ENCODE measurements around the gene TIMM44. TPM values are rescaled to one million over a fixed set of nuclear protein-coding genes. Genes with fewer than 3 reads are reported as not detected.

TIMM44 gene
- total and polyA plus RNA-seq, 10 donors, result 33.2 to 94.9 (median 64.7) TPM

DNA sequence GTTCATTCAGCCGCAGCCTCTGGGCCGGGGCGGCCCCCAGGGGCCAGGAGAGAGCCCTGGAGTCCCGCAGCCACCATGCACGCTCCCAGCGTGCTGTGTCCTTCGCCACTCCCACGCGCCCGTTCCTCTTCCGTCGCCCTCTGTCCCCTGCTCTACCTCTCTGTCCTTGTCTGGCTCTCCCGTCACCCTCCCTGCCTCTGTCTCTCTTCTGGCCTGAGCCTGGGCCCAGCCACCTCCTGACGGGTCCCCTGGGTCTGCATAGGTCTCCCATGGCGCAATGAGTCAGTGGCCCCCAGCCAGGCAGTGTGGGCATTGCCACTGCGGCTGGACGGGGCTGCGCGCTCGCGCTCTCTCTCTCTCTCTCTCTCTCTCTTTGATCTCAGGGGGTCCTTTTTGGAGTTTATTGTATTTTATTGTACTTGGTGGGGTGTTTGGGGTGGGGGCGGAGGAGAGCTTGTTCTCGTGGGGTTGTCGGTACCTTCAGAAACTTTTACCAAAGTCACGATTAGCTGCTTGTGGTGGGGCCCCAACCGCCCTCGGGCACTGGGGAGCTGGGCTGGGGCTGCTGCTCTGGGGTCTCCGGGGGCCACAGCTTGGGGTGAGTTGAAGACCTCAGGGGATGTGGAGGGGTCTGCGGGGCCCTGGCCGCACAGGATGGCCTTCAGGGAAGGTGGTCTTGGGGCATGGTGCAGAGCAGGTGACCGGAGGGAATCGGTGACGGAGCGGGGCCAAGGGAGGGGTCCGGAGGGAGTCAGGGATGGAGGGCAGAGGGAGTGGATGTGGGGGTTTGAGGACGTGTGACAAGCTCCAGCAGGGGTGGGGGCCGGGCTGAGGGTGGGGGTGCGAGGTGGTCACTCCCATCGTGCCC is 30.5 kb downstream of the TIMM44 start:
- Histone ChIP-seq H3K9me3 (no peaks in the 10 kb centered on the region), H3K36me3 (peaks cover 0 to 61% (median 39%) of the 10 kb centered on the region in 6 donors), H3K27ac (no peak overlapping the region), H3K4me3 (no peak overlapping the region), H3K27me3 (replicated peaks in 1 of 7) (peaks cover 0 to 41% (median 39%) of the 10 kb centered on the region in 7 donors), H3K4me1 (peaks cover 19 to 66% (median 40%) of the 10 kb centered on the region in 6 donors)
- 93 to 96% (median 94%) methylated on average over 36 to 39 of the region's 39 CpGs for WGBS, 5 donors
- intact Hi-C loops (cut with DNase I; ENCODE audit: low total_unique reads), result no loop called here
- TF ChIP-seq POLR2A (IDR thresholded peaks at IDR 0.05), result no peak
- TF ChIP-seq POLR2AphosphoS5 (IDR thresholded peaks at IDR 0.05), result peak in 1 of 3 donors; percentile 57
- TF ChIP-seq, protein P1, sequence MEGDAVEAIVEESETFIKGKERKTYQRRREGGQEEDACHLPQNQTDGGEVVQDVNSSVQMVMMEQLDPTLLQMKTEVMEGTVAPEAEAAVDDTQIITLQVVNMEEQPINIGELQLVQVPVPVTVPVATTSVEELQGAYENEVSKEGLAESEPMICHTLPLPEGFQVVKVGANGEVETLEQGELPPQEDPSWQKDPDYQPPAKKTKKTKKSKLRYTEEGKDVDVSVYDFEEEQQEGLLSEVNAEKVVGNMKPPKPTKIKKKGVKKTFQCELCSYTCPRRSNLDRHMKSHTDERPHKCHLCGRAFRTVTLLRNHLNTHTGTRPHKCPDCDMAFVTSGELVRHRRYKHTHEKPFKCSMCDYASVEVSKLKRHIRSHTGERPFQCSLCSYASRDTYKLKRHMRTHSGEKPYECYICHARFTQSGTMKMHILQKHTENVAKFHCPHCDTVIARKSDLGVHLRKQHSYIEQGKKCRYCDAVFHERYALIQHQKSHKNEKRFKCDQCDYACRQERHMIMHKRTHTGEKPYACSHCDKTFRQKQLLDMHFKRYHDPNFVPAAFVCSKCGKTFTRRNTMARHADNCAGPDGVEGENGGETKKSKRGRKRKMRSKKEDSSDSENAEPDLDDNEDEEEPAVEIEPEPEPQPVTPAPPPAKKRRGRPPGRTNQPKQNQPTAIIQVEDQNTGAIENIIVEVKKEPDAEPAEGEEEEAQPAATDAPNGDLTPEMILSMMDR (IDR thresholded peaks at IDR 0.05 in 8 of 11, conservative IDR thresholded peaks at IDR 0.05 in 3 of 11), result no peak
- DNase-seq, result peak; percentile 74

DNA sequence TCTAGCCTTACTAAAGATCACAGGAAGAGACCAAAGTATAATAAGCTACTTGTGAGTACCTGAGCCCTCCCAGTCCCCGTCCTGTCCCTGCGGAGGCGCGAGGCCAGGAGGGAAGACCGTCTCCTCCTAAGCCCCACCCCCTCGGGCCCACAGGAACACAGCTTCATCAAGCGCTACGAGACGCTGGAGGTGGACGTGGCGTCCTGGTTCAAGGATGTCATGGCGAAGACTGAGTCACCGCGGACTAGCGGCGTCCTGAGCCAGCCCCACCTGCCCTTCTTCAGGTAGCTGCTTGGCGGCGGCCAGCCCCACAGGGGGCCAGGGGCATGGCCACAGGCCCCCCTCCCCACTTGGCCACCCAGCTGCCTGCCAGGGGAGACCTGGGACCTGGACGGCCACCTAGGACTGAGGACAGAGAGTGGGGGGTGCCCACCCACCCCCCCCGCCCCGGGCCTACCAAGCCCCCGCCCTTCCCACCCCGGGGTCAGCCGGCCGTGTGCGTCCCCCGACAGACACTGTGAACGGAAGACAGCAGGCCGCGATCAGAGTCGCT is 31.2 kb downstream of the TIMM44 start:
- WGBS, 5 donors, result 91 to 93% (median 93%) methylated on average over 20 to 31 of the region's 31 CpGs
- peak; percentile 73 for DNase-seq
- H3K27ac ChIP-seq, result no peak overlapping the region
- H3K9me3 ChIP-seq, result no peaks in the 10 kb centered on the region
- H3K4me3 ChIP-seq, result no peak overlapping the region
- intact Hi-C loops (cut with DNase I; ENCODE audit: low total_unique reads), result no loop called here
- TF ChIP-seq POLR2A (IDR thresholded peaks at IDR 0.05) (no peak), POLR2AphosphoS5 (IDR thresholded peaks at IDR 0.05) (no peak)
- TF ChIP-seq, protein P1 (IDR thresholded peaks at IDR 0.05 in 8 of 11, conservative IDR thresholded peaks at IDR 0.05 in 3 of 11), result no peak
- peaks cover 12 to 66% (median 37%) of the 10 kb centered on the region in 6 donors for H3K4me1 ChIP-seq
- H3K36me3 ChIP-seq, result peaks cover 0 to 66% (median 39%) of the 10 kb centered on the region in 6 donors
- H3K27me3 ChIP-seq (replicated peaks in 1 of 7), result peaks cover 0 to 34% (median 32%) of the 10 kb centered on the region in 7 donors

DNA sequence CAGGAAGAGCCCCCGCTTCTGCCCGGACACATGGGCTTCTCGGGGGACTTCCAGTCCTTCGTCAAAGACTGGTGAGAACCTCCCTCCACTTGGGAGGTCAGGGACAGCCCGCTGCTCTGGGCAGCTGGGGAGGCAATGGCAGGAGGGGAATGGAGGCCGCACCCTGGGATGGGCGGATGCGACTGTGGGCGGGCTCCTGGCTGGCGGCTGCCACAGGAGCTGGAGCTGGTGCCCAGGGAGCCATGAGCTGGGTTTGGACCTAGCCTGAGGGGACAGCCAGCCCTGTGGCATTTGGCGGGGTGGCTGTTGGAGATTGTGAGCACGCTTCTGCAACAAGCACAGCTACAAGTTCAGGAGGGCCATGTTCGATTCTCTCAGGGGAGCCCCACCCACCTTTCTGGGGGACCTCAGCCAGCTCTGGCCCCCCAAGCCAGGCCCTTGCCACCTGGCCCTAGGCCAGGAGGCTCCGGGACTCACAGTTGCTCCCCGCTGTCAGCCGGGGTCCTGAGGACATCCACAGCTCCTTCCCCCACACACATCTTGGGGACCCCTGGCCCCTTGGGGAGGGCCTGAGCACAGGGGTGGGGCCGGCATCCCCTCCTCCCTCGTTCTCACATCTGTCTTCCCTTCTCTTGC is 31.8 kb downstream of the TIMM44 start:
- intact Hi-C loops (cut with DNase I; ENCODE audit: low total_unique reads), result no loop called here
- 81 to 86% (median 84%) methylated on average over 12 to 18 of the region's 18 CpGs for WGBS, 5 donors
- H3K4me1 ChIP-seq, result peaks cover 8 to 66% (median 35%) of the 10 kb centered on the region in 6 donors
- H3K4me3 ChIP-seq, result no peak overlapping the region
- peaks cover 0 to 28% (median 26%) of the 10 kb centered on the region in 7 donors for H3K27me3 ChIP-seq (replicated peaks in 1 of 7)
- DNase-seq, result peak; percentile 75
- H3K27ac ChIP-seq, result peak overlapping the region in 1 of 8 donors; percentile 38
- TF ChIP-seq POLR2A (IDR thresholded peaks at IDR 0.05) (no peak), POLR2AphosphoS5 (IDR thresholded peaks at IDR 0.05) (peak in 2 of 3 donors; percentile 16 to 58)
- TF ChIP-seq, protein P1 (IDR thresholded peaks at IDR 0.05 in 8 of 11, conservative IDR thresholded peaks at IDR 0.05 in 3 of 11), result no peak
- H3K9me3 ChIP-seq, result no peaks in the 10 kb centered on the region
- H3K36me3 ChIP-seq, result peaks cover 0 to 72% (median 39%) of the 10 kb centered on the region in 6 donors
